WTC11 (cell line): ENCODE results near the gene SLC43A3.

Experiments
- NR1H2 ChIP-seq: sonication (generic); formaldehyde crosslinking; IDR thresholded peaks from 2 replicates; pipeline ENCODE4 v1.9.0; 2021; ENCODE audit warnings: mild to moderate bottlenecking, moderate library complexity, missing genetic modification reagents
- NR2C2 ChIP-seq: sonication (generic); formaldehyde crosslinking; IDR thresholded peaks from 2 replicates; pipeline ENCODE4 v1.8.0; 2022; ENCODE audit warnings: mild to moderate bottlenecking, missing genetic modification reagents
- RORB ChIP-seq: fragments of 250-450 bp; sonication (Bioruptor Pico); IDR thresholded peaks from 2 replicates; pipeline ENCODE4 v1.9.0; 2021; ENCODE audit warnings: mild to moderate bottlenecking
- TCF7 ChIP-seq: sonication (generic); formaldehyde crosslinking; IDR thresholded peaks from 2 replicates; pipeline ENCODE4 v1.8.0; 2022; ENCODE audit warnings: mild to moderate bottlenecking, low read depth, missing genetic modification reagents, moderate library complexity
- ZBTB21 ChIP-seq: sonication (generic); formaldehyde crosslinking; IDR thresholded peaks from 2 replicates; pipeline ENCODE4 v1.8.1; 2023; ENCODE audit warnings: mild to moderate bottlenecking, missing genetic modification reagents, borderline replicate concordance
- ZNF416 ChIP-seq: fragments of 250-450 bp; sonication (Bioruptor Pico); IDR thresholded peaks from 2 replicates; pipeline ENCODE4 v1.9.0; 2021; ENCODE audit warnings: mild to moderate bottlenecking, inconsistent platforms
- TF ChIP-seq, protein P1 (sequence below): fragments of 200-600 bp; IDR thresholded peaks from 2 replicates; pipeline ENCODE4 v1.8.0; 2022; ENCODE audit warnings: antibody characterized with exemption
- TF ChIP-seq, protein P2 (sequence below): sonication (generic); formaldehyde crosslinking; IDR thresholded peaks from 2 replicates; pipeline ENCODE4 v1.8.0; 2023; ENCODE audit warnings: missing genetic modification reagents, mild to moderate bottlenecking, borderline replicate concordance
- TF ChIP-seq, protein P3 (sequence below): sonication (generic); formaldehyde crosslinking; IDR thresholded peaks from 2 replicates; pipeline ENCODE4 v1.8.1; 2022; ENCODE audit warnings: low read depth, mild to moderate bottlenecking, moderate library complexity, missing genetic modification reagents, borderline replicate concordance
- TF ChIP-seq, protein P4 (sequence below): sonication (generic); formaldehyde crosslinking; IDR thresholded peaks from 2 replicates; pipeline ENCODE4 v1.8.1; 2022; ENCODE audit warnings: low read depth, missing genetic modification reagents, borderline replicate concordance
- TF ChIP-seq, protein P5 (sequence below): sonication (generic); formaldehyde crosslinking; IDR thresholded peaks from 2 replicates; pipeline ENCODE4 v1.8.0; 2022; ENCODE audit warnings: mild to moderate bottlenecking, missing genetic modification reagents

DNA sequence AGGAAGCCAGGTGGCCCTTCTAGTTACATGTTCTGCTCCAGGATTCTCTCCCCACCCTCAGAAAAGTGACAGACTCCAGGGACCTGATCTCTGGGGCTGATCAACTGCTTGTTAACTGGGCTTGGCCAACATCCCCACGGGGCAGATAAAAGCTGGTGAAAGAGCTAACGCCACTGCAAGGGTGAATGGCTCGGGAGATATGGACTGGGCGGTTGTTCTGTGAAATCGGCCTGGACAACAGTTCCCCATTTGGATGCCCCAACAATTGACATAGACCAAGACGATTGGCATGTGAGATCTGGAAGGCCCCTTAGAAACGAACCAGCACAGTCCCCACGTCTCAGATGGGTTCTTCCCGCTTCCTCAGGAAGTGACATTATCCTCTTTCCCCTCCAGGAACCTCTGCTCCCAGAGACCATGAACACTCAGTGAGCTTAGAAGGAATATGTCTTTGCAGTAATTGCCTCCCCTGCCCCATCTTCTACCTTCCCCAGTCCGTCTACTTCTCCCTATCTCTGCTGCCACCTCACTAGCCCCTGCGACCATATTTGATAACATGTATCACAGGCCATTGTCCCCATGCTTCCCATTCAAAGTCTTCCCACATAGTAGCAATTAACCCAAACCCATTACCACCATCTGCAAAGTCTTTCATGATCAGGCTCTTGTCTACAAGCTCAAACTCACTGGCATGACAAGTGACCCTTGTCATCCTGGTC lies 30.9 kb downstream of the SLC43A3 start:
- TF ChIP-seq, protein P1, sequence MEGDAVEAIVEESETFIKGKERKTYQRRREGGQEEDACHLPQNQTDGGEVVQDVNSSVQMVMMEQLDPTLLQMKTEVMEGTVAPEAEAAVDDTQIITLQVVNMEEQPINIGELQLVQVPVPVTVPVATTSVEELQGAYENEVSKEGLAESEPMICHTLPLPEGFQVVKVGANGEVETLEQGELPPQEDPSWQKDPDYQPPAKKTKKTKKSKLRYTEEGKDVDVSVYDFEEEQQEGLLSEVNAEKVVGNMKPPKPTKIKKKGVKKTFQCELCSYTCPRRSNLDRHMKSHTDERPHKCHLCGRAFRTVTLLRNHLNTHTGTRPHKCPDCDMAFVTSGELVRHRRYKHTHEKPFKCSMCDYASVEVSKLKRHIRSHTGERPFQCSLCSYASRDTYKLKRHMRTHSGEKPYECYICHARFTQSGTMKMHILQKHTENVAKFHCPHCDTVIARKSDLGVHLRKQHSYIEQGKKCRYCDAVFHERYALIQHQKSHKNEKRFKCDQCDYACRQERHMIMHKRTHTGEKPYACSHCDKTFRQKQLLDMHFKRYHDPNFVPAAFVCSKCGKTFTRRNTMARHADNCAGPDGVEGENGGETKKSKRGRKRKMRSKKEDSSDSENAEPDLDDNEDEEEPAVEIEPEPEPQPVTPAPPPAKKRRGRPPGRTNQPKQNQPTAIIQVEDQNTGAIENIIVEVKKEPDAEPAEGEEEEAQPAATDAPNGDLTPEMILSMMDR, result no peak
- TF ChIP-seq ZBTB21 (CRISPR knock-in tag) (no peak), ZNF416 (no peak), RORB (no peak), TCF7 (no peak), NR1H2 (no peak), NR2C2 (CRISPR knock-in tag) (no peak)
- TF ChIP-seq, protein P2, sequence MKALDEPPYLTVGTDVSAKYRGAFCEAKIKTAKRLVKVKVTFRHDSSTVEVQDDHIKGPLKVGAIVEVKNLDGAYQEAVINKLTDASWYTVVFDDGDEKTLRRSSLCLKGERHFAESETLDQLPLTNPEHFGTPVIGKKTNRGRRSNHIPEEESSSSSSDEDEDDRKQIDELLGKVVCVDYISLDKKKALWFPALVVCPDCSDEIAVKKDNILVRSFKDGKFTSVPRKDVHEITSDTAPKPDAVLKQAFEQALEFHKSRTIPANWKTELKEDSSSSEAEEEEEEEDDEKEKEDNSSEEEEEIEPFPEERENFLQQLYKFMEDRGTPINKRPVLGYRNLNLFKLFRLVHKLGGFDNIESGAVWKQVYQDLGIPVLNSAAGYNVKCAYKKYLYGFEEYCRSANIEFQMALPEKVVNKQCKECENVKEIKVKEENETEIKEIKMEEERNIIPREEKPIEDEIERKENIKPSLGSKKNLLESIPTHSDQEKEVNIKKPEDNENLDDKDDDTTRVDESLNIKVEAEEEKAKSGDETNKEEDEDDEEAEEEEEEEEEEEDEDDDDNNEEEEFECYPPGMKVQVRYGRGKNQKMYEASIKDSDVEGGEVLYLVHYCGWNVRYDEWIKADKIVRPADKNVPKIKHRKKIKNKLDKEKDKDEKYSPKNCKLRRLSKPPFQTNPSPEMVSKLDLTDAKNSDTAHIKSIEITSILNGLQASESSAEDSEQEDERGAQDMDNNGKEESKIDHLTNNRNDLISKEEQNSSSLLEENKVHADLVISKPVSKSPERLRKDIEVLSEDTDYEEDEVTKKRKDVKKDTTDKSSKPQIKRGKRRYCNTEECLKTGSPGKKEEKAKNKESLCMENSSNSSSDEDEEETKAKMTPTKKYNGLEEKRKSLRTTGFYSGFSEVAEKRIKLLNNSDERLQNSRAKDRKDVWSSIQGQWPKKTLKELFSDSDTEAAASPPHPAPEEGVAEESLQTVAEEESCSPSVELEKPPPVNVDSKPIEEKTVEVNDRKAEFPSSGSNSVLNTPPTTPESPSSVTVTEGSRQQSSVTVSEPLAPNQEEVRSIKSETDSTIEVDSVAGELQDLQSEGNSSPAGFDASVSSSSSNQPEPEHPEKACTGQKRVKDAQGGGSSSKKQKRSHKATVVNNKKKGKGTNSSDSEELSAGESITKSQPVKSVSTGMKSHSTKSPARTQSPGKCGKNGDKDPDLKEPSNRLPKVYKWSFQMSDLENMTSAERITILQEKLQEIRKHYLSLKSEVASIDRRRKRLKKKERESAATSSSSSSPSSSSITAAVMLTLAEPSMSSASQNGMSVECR (CRISPR knock-in tag), result no peak
- TF ChIP-seq, protein P3, sequence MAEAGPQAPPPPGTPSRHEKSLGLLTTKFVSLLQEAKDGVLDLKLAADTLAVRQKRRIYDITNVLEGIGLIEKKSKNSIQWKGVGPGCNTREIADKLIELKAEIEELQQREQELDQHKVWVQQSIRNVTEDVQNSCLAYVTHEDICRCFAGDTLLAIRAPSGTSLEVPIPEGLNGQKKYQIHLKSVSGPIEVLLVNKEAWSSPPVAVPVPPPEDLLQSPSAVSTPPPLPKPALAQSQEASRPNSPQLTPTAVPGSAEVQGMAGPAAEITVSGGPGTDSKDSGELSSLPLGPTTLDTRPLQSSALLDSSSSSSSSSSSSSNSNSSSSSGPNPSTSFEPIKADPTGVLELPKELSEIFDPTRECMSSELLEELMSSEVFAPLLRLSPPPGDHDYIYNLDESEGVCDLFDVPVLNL, result no peak
- TF ChIP-seq, protein P4, sequence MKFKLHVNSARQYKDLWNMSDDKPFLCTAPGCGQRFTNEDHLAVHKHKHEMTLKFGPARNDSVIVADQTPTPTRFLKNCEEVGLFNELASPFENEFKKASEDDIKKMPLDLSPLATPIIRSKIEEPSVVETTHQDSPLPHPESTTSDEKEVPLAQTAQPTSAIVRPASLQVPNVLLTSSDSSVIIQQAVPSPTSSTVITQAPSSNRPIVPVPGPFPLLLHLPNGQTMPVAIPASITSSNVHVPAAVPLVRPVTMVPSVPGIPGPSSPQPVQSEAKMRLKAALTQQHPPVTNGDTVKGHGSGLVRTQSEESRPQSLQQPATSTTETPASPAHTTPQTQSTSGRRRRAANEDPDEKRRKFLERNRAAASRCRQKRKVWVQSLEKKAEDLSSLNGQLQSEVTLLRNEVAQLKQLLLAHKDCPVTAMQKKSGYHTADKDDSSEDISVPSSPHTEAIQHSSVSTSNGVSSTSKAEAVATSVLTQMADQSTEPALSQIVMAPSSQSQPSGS (CRISPR knock-in tag), result no peak
- TF ChIP-seq, protein P5, sequence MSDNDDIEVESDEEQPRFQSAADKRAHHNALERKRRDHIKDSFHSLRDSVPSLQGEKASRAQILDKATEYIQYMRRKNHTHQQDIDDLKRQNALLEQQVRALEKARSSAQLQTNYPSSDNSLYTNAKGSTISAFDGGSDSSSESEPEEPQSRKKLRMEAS (CRISPR knock-in tag), result no peak
